HepG2 (cell line): ENCODE measurements around the gene WASF1. TPM values are rescaled to one million over a fixed set of nuclear protein-coding genes. Genes with fewer than 3 reads are reported as not detected.

ENCODE experiments used
- ATAC-seq: fragments of 200-7000 bp; cut with Tn5 transposase; 3 replicates; pipeline ENCODE4 v1.9.1; 2020; ENCODE audit warnings: mild to moderate bottlenecking, moderate library complexity
- BruUV-seq: library from RNA; stranded (reverse); fragments of 400-500 nt; replicated peaks from 2 replicates; lab custom pipeline; 2021; lab: Mats Ljungman, UMichigan
- CTCF ChIA-PET: fragments of 300-600 bp; formaldehyde crosslinking; extraction: SDS; loops from one replicate; lab custom pipeline; 2021; ENCODE audit warnings: low total read pairs, inconsistent platforms, low intra/inter-chr PET ratio; lab: Yijun Ruan, JAX
- POLR2A ChIA-PET: fragments of 350-600 bp; sonication (Branson Sonifier 250); formaldehyde crosslinking; loops from one replicate; lab custom pipeline; 2020; ENCODE audit warnings: antibody characterized with exemption, inconsistent platforms; lab: Yijun Ruan, JAX
- DNase-seq: peaks from one replicate; pipeline ENCODE4 v3.0.0-alpha.2; 2015; ENCODE audit warnings: low spot score
- FAIRE-seq: peaks from 3 replicates; lab custom pipeline; 2011; peaks lifted over from hg19 to GRCh38; lab: Jason Lieb, UNC
- H2AFZ ChIP-seq: one replicate; pipeline ENCODE4 v1.6.1; 2011; ENCODE audit warnings: low read length, inconsistent platforms
- H3K27ac ChIP-seq: fragments of 300-600 bp; 3 replicates; pipeline ENCODE4 v1.8.0; 2011; ENCODE audit warnings: mixed run types, mild to moderate bottlenecking, mixed read lengths, low read length, inconsistent platforms; ENCODE audit not compliant: insufficient read depth; ENCODE audit errors: extremely low read length
- H3K27me3 ChIP-seq, 2 experiments: fragments of 200-600 bp in 1 of 2; 2 replicates in 1 of 2; 3 replicates in 1 of 2; pipeline versions ENCODE4 v1.6.0 to v1.8.0; 2011; ENCODE audit warnings: low read length in 2 of 2, mild to moderate bottlenecking in 2 of 2, moderate library complexity in 2 of 2, inconsistent platforms in 1 of 2; ENCODE audit not compliant: insufficient read depth in 2 of 2, control insufficient read depth in 1 of 2
- H3K36me3 ChIP-seq, 2 experiments: fragments of 200-600 bp in 1 of 2; replicated peaks in 1 of 2; 2 replicates in 1 of 2; 3 replicates in 1 of 2; pipeline versions ENCODE4 v1.5.1 to v1.8.0; 2011; ENCODE audit warnings: low read length in 2 of 2, inconsistent platforms in 1 of 2; ENCODE audit not compliant: insufficient read depth in 2 of 2, control insufficient read depth in 1 of 2
- H3K4me1 ChIP-seq: 2 replicates; pipeline ENCODE4 v1.5.1; 2012; ENCODE audit warnings: low read length, inconsistent platforms; ENCODE audit not compliant: insufficient read depth
- H3K4me2 ChIP-seq: 2 replicates; pipeline ENCODE4 v1.6.0; 2011; ENCODE audit warnings: low read depth, low read length, inconsistent platforms
- H3K4me3 ChIP-seq, 3 experiments: fragments of 200-600 bp in 1 of 3; sonication (generic), shearing (Covaris generic) in 1 of 3; replicated peaks in 1 of 3; 2 replicates each; pipeline ENCODE4 v1.5.1; 2011 to 2016; ENCODE audit warnings: low read length in 3 of 3, inconsistent platforms in 2 of 3, low read depth in 2 of 3, mild to moderate bottlenecking in 2 of 3, control low read depth in 1 of 3, mixed read lengths in 1 of 3; ENCODE audit not compliant: insufficient read depth in 1 of 3
- H3K79me2 ChIP-seq: one replicate; pipeline ENCODE4 v1.6.1; 2011; ENCODE audit warnings: low read length, inconsistent platforms; ENCODE audit not compliant: insufficient read depth
- H3K9ac ChIP-seq: 2 replicates; pipeline ENCODE4 v1.6.0; 2011; ENCODE audit warnings: mild to moderate bottlenecking, low read depth, low read length, inconsistent platforms; ENCODE audit not compliant: insufficient read depth
- H3K9me3 ChIP-seq: 2 replicates; pipeline ENCODE4 v1.5.1; 2012; ENCODE audit warnings: mild to moderate bottlenecking, low read length
- H4K20me1 ChIP-seq: 2 replicates; pipeline ENCODE4 v1.6.0; 2011; ENCODE audit warnings: inconsistent platforms, mild to moderate bottlenecking, low read length, moderate library complexity; ENCODE audit not compliant: insufficient read depth
- ARID2 ChIP-seq: sonication (generic); formaldehyde crosslinking; IDR thresholded peaks from 2 replicates; pipeline ENCODE4 v1.8.1; 2022; ENCODE audit warnings: mild to moderate bottlenecking, missing genetic modification reagents, borderline replicate concordance
- CEBPB ChIP-seq: IDR thresholded peaks from 2 replicates; pipeline ENCODE4 v1.6.1; 2011; ENCODE audit warnings: low read depth, low read length, improper control_type of control experiment, borderline replicate concordance
- GABPA ChIP-seq, 2 experiments: IDR thresholded peaks; 2 replicates each; pipeline ENCODE4 v1.6.1; 2011 to 2016; ENCODE audit warnings: low read depth in 2 of 2, low read length in 1 of 2, missing biosample characterization in 1 of 2, missing genetic modification characterization in 1 of 2
- LCORL ChIP-seq, 2 experiments: fragments of 450-650 bp in 1 of 2; sonication (generic) in 1 of 2; formaldehyde crosslinking in 1 of 2; IDR thresholded peaks; 2 replicates each; pipeline versions ENCODE4 v1.5.0 to v1.6.1; 2017 to 2020; ENCODE audit warnings: antibody characterized with exemption in 1 of 2, missing genetic modification reagents in 1 of 2
- REL ChIP-seq: sonication (generic); formaldehyde crosslinking; conservative IDR thresholded peaks from 2 replicates; pipeline ENCODE4 v1.8.0; 2022; ENCODE audit warnings: mild to moderate bottlenecking, missing genetic modification reagents, moderate library complexity
- SALL1 ChIP-seq: sonication (generic); formaldehyde crosslinking; IDR thresholded peaks from 2 replicates; pipeline ENCODE4 v1.8.0; 2022; ENCODE audit warnings: mild to moderate bottlenecking, missing genetic modification reagents
- SIN3A ChIP-seq: IDR thresholded peaks from 2 replicates; pipeline ENCODE4 v1.6.1; 2011; ENCODE audit warnings: low read depth, mild to moderate bottlenecking, control low read depth, low read length, borderline replicate concordance
- SP4 ChIP-seq: sonication (generic); formaldehyde crosslinking; IDR thresholded peaks from 2 replicates; pipeline ENCODE4 v1.8.1; 2023; ENCODE audit warnings: mild to moderate bottlenecking, missing genetic modification reagents
- ZBTB3 ChIP-seq: sonication (generic); formaldehyde crosslinking; IDR thresholded peaks from 2 replicates; pipeline ENCODE4 v1.4.0; 2020; ENCODE audit warnings: low read depth, mild to moderate bottlenecking, moderate library complexity, missing genetic modification reagents, borderline replicate concordance
- ZFAT ChIP-seq: sonication (generic); formaldehyde crosslinking; conservative IDR thresholded peaks from 2 replicates; pipeline ENCODE4 v1.8.1; 2023; ENCODE audit warnings: missing genetic modification reagents, inconsistent platforms
- ZNF326 ChIP-seq: sonication (generic); formaldehyde crosslinking; IDR thresholded peaks from 2 replicates; pipeline ENCODE4 v1.4.0; 2020; ENCODE audit warnings: missing genetic modification reagents, borderline replicate concordance
- ZNF431 ChIP-seq: sonication (generic); formaldehyde crosslinking; IDR thresholded peaks from 2 replicates; pipeline ENCODE4 v1.9.0; 2022; ENCODE audit warnings: missing genetic modification reagents, low read depth, mild to moderate bottlenecking, borderline replicate concordance
- ZNF484 ChIP-seq: sonication (generic); formaldehyde crosslinking; IDR thresholded peaks from 2 replicates; pipeline ENCODE4 v1.5.1; 2020; ENCODE audit warnings: mild to moderate bottlenecking, low read depth, missing genetic modification reagents, borderline replicate concordance
- ZNF788 ChIP-seq: sonication (generic); formaldehyde crosslinking; IDR thresholded peaks from 2 replicates; pipeline ENCODE4 v1.5.0; 2020; ENCODE audit warnings: mild to moderate bottlenecking, missing genetic modification reagents, borderline replicate concordance
- WGBS: methylation state at CpG from one replicate; pipeline ENCODE4 v1.1.6; 2017; ENCODE audit warnings: low lambda C conversion rate; 5-methylcytosine and 5-hydroxymethylcytosine counted together
- in situ Hi-C: cut with HindIII; loops from 2 replicates; pipeline ENCODE4 v1.10.0; 2017; ENCODE audit warnings: low pct_unique_long_range_greater_than_20kb; ENCODE audit not compliant: extremely low pct_ligation_motif_present
- intact Hi-C: fragments of 100-400 bp; cut with micrococcal nuclease; formaldehyde crosslinking; loops from one replicate; pipeline ENCODE4 v1.10.0; 2022; ENCODE audit not compliant: unreplicated experiment
- polyA plus RNA-seq, 8 experiments: library from polyadenylated mRNA; depleted of rRNA in 3 of 8; stranded (reverse) in 7 of 8; unstranded in 1 of 8; fragments of >200 nt; fragmentation: Illumina TruSeq in 4 of 8; extraction: Trizol in 4 of 8; gene quantifications; 2 replicates each; pipeline versions ENCODE4 v1.2.1 to v1.2.3, GENCODE V29; 2011 to 2016; ENCODE audit warnings: low read depth in 4 of 8, missing spikeins in 1 of 8, mixed read lengths in 1 of 8; ENCODE audit not compliant: insufficient read depth in 1 of 8
- total RNA-seq, 5 experiments: library from RNA; depleted of rRNA; stranded (reverse); fragments of >200 nt; fragmentation: Illumina TruSeq; extraction: Trizol; gene quantifications; 2 replicates each; pipeline ENCODE4 v1.2.3, GENCODE V29; 2016; ENCODE audit warnings: low read depth in 1 of 5
- TF ChIP-seq, protein P1 (sequence below): IDR thresholded peaks from 2 replicates; pipeline ENCODE4 v1.6.1; 2016; ENCODE audit warnings: low read depth, borderline replicate concordance
- TF ChIP-seq, protein P2 (sequence below): sonication (generic); formaldehyde crosslinking; IDR thresholded peaks from 2 replicates; pipeline ENCODE4 v1.4.0; 2020; ENCODE audit warnings: missing genetic modification reagents; ENCODE audit errors: not compliant biosample characterization
- TF ChIP-seq, protein P3 (sequence below): sonication (generic); formaldehyde crosslinking; IDR thresholded peaks from 2 replicates; pipeline ENCODE4 v1.5.0; 2020; ENCODE audit warnings: missing genetic modification reagents

Gene WASF1
- total and polyA plus RNA-seq, 2 of the 13 experiments (the other 11 are each of a cell fraction or from before 2014, with no cell fraction given) = 8.5 to 17.3 TPM

DNA sequence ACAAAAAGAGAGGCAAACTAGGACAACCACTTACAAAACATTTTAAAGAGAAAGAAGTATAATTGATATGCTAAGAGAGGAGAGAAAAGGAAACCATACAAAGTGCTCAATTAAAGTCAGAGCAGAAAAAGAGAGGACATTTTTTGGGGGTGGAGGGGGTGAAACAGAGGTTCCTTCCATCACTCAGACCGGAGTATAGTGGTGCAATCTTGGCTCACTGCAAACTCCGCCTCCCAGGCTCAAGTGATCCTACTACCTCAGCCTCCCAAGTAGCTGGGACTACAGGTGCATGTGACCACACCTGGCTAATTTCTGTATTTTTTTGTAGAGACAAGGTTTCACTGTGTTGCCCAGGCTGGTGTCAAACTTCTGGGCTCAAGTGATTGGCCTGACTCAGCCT lies 9.4 kb downstream of the WASF1 start:
- no peak overlapping the region for H3K27ac ChIP-seq
- H3K9me3 ChIP-seq = no peaks in the 10 kb centered on the region
- H3K27me3 ChIP-seq = no peaks in the 10 kb centered on the region
- ChIA-PET POLR2A (no interaction called here), CTCF (no interaction called here)
- H3K4me2 ChIP-seq = no peak overlapping the region
- no TSS peak for BruUV-seq
- FAIRE-seq (no peak), ATAC-seq (no peak), DNase-seq (no peak)
- peaks cover 70% of the 10 kb centered on the region for H3K79me2 ChIP-seq
- WGBS = 85% methylated on average over 2 of the region's 2 CpGs
- H3K4me3 ChIP-seq = no peak overlapping the region
- H3K9ac ChIP-seq = no peak overlapping the region
- in situ Hi-C loops = loop anchor here (10.0 kb wide), 1 partner anchor 225 kb away; no protein-coding TSS in a partner anchor
- no peak for TF ChIP-seq ZNF326 (CRISPR knock-in tag)
- no peak for TF ChIP-seq SP4 (CRISPR knock-in tag)
- TF ChIP-seq GABPA (IDR thresholded peaks at IDR 0.05; ENCODE audit: low read depth, low read length) = no peak
- TF ChIP-seq GABPA (CRISPR knock-in tag; IDR thresholded peaks at IDR 0.05; ENCODE audit: low read depth) = no peak
- no peak for TF ChIP-seq ZNF431
- no peak for TF ChIP-seq CEBPB
- no peak for TF ChIP-seq ZFAT
- TF ChIP-seq ZBTB3 (CRISPR knock-in tag) = no peak
- no peak for TF ChIP-seq SIN3A
- TF ChIP-seq ZNF484 (CRISPR knock-in tag) = no peak
- no peaks in the 10 kb centered on the region for H3K36me3 ChIP-seq
- H4K20me1 ChIP-seq = peaks cover 16% of the 10 kb centered on the region
- no peak overlapping the region for H2AFZ ChIP-seq
- intact Hi-C loops = no loop called here
- H3K4me1 ChIP-seq = peaks cover 16% of the 10 kb centered on the region

DNA sequence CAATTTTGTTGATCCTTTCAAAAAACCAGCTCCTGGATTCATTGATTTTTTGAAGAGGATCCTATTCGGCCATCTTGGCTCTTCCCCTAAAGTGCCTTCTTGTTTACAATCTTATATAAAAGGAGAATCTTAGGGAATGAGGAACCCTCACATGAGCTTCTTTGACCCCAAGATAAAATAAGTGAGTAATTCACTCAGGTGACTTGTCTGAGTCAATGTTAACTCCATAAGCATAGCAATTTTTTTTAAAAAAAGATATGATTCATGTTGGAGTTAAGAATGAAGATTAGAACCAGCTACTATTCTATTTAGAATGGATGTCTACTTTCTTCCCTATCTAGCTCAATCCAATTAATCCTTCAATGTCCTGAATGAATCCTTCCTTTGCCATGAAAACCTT lies 21.0 kb downstream of the WASF1 start:
- FAIRE-seq (no peak), DNase-seq (no peak), ATAC-seq (no peak)
- 97% methylated on average over 1 of the region's 1 CpG for WGBS
- Histone ChIP-seq H3K4me2 (no peak overlapping the region), H3K36me3 (no peaks in the 10 kb centered on the region), H3K4me3 (no peak overlapping the region), H4K20me1 (no peaks in the 10 kb centered on the region), H2AFZ (no peak overlapping the region), H3K9me3 (no peaks in the 10 kb centered on the region), H3K27me3 (no peaks in the 10 kb centered on the region), H3K4me1 (no peaks in the 10 kb centered on the region), H3K79me2 (peaks cover 9% of the 10 kb centered on the region), H3K27ac (no peak overlapping the region), H3K9ac (no peak overlapping the region)
- in situ Hi-C loops (no loop called here), intact Hi-C loops (no loop called here)
- TF ChIP-seq REL (CRISPR knock-in tag) (no peak), ARID2 (CRISPR knock-in tag) (no peak), ZNF788 (CRISPR knock-in tag) (no peak), LCORL (IDR thresholded peaks at IDR 0.05) (no peak), LCORL (CRISPR knock-in tag; IDR thresholded peaks at IDR 0.05) (no peak), SALL1 (CRISPR knock-in tag) (no peak)
- TF ChIP-seq, protein P1, sequence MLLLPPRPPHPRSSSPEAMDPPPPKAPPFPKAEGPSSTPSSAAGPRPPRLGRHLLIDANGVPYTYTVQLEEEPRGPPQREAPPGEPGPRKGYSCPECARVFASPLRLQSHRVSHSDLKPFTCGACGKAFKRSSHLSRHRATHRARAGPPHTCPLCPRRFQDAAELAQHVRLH (CRISPR knock-in tag) = no peak
- TF ChIP-seq, protein P2, sequence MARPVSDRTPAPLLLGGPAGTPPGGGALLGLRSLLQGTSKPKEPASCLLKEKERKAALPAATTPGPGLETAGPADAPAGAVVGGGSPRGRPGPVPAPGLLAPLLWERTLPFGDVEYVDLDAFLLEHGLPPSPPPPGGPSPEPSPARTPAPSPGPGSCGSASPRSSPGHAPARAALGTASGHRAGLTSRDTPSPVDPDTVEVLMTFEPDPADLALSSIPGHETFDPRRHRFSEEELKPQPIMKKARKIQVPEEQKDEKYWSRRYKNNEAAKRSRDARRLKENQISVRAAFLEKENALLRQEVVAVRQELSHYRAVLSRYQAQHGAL = no peak
- TF ChIP-seq, protein P3, sequence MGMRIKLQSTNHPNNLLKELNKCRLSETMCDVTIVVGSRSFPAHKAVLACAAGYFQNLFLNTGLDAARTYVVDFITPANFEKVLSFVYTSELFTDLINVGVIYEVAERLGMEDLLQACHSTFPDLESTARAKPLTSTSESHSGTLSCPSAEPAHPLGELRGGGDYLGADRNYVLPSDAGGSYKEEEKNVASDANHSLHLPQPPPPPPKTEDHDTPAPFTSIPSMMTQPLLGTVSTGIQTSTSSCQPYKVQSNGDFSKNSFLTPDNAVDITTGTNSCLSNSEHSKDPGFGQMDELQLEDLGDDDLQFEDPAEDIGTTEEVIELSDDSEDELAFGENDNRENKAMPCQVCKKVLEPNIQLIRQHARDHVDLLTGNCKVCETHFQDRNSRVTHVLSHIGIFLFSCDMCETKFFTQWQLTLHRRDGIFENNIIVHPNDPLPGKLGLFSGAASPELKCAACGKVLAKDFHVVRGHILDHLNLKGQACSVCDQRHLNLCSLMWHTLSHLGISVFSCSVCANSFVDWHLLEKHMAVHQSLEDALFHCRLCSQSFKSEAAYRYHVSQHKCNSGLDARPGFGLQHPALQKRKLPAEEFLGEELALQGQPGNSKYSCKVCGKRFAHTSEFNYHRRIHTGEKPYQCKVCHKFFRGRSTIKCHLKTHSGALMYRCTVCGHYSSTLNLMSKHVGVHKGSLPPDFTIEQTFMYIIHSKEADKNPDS (CRISPR knock-in tag) = no peak
- POLR2A ChIA-PET = no interaction called here
- CTCF ChIA-PET = no interaction called here
- no TSS peak for BruUV-seq
